Adrenal gland (tissue), 12 donors: ENCODE data around the gene PSMD3. TPM values are rescaled to one million over a fixed set of nuclear protein-coding genes. Genes with fewer than 3 reads are reported as not detected.
"Not testable (repeated sequence)": the region's sequence is repeated elsewhere in the genome, so short reads cannot be mapped to it uniquely, and the experiment has no call there.

Experiments used
- DNase-seq, 7 donors: peaks; one replicate each; pipeline ENCODE4 v3.0.0-alpha.2; 2019 to 2020
- H3K27ac ChIP-seq, 5 donors: fragments of 200-600 bp; sonication (generic) in 4 of 5; 1 replicate in 3 of 5; 2 replicates in 2 of 5; pipeline versions ENCODE4 v1.5.1 to v1.8.0; 2016 to 2020; ENCODE audit warnings: mild to moderate bottlenecking in 1 of 5
- H3K27me3 ChIP-seq: fragments of 200-600 bp; 2 replicates; pipeline ENCODE4 v1.8.0; 2021
- H3K36me3 ChIP-seq, 2 donors: fragments of 200-600 bp; replicated peaks in 1 of 2; 1 replicate in 1 of 2; 2 replicates in 1 of 2; pipeline versions ENCODE4 v1.5.1 to v1.8.0; 2018 to 2022
- H3K4me1 ChIP-seq, 2 donors: fragments of 200-600 bp; replicated peaks in 1 of 2; 1 replicate in 1 of 2; 2 replicates in 1 of 2; pipeline versions ENCODE4 v1.5.1 to v1.8.0; 2018 to 2021
- H3K4me3 ChIP-seq, 4 donors: fragments of 200-600 bp; sonication (generic) in 3 of 4; one replicate each; pipeline ENCODE4 v1.5.1; 2016 to 2018
- H3K9me3 ChIP-seq, 3 donors: fragments of 200-600 bp; sonication (generic) in 1 of 3; replicated peaks in 1 of 3; 1 replicate in 2 of 3; 2 replicates in 1 of 3; pipeline versions ENCODE4 v1.5.1 to v1.8.0; 2016 to 2021
- CTCF ChIP-seq, 6 experiments: fragments of 450-650 bp in 4 of 6; fragments of 200-600 bp in 2 of 6; sonication (generic) in 1 of 6; IDR thresholded peaks; 1 replicate in 5 of 6; 2 replicates in 1 of 6; pipeline versions ENCODE4 v1.5.1 to v1.8.0; 2016 to 2021; ENCODE audit warnings: antibody characterized with exemption in 6 of 6, mild to moderate bottlenecking in 2 of 6, moderate library complexity in 1 of 6
- POLR2A ChIP-seq, 2 donors: fragments of 450-650 bp; IDR thresholded peaks; one replicate each; pipeline ENCODE4 v1.6.1; 2017; ENCODE audit warnings: antibody characterized with exemption in 2 of 2, mild to moderate bottlenecking in 2 of 2, moderate library complexity in 1 of 2
- WGBS, 4 donors: extraction: QIAGEN DNeasy Blood & Tissue Kit in 2 of 4; methylation state at CpG; one replicate each; pipeline versions ENCODE4 v1.1.5 to v1.1.7; 2013 to 2017; 5-methylcytosine and 5-hydroxymethylcytosine counted together
- intact Hi-C, 2 donors: fragments of 100-400 bp; cut with DNase I; formaldehyde crosslinking; loops; one replicate each; pipeline versions ENCODE4 v1.14.1 to v1.15.0; 2022 to 2023
- polyA plus RNA-seq, 3 donors: library from polyadenylated mRNA; stranded (reverse); fragments of 200-250 nt in 2 of 3; fragments of 350-450 nt in 1 of 3; fragmentation: Illumina TruSeq in 1 of 3; extraction: RNeasy Lipid Tissue Mini Kit (QIAGEN cat#74804) in 1 of 3; gene quantifications; one replicate each; pipeline ENCODE4 v1.2.3, GENCODE V29; 2013 to 2014
- total RNA-seq, 9 donors: library from RNA; depleted of rRNA in 4 of 9; stranded (reverse); fragments of >200 nt in 4 of 9; fragments of 120-200 nt in 1 of 9; fragmentation: NEBNext Ultra II Directional in 1 of 9; extraction: Animal tissue kit (Norgen Biotek cat#: 25700) in 1 of 9; gene quantifications; one replicate each; pipeline versions ENCODE4 v1.1.0 to v1.2.4, GENCODE V29; 2013 to 2023
- donor health status: healthy with polysubstance abuse.
- donor health status: Bipolar disorder and iron deficiency.
- donor health status: DM: yes; HTN: yes; CAD: no.
- donor health status: DM: no; HTN: no; CAD: no.
- donor health status: DM: no; HTN: no; CAD: no.
- donor health status: DM: yes; HTN: yes; CAD: no.

Gene PSMD3
- total and polyA plus RNA-seq, 12 donors, result 42.8 to 123 (median 97.3) TPM

- H3K27me3 ChIP-seq, result no peaks in the 10 kb centered on the region
- intact Hi-C loops, result no loop called here
- no peaks in the 10 kb centered on the region for H3K36me3 ChIP-seq
- no peak overlapping the region for H3K27ac ChIP-seq
- H3K4me1 ChIP-seq, result no peaks in the 10 kb centered on the region
- WGBS, 4 donors, result 82 to 89% (median 87%) methylated on average over 6 of the region's 6 CpGs
- DNase-seq, result no peak
- no peak overlapping the region for H3K4me3 ChIP-seq
- no peaks in the 10 kb centered on the region for H3K9me3 ChIP-seq
- TF ChIP-seq CTCF (IDR thresholded peaks at IDR 0.05) (no peak), POLR2A (IDR thresholded peaks at IDR 0.05) (no peak)
Observed at GRCh38 chr17:40005520-40005919, 24.9 kb downstream of the PSMD3 start.

GRCh38 chr17:40010946-40011500, 30.4 kb downstream of the PSMD3 start:
- H3K27ac ChIP-seq, H3K36me3 ChIP-seq, DNase-seq, H3K27me3 ChIP-seq, H3K9me3 ChIP-seq, H3K4me3 ChIP-seq: not testable (repeated sequence)
- 95 to 97% (median 96%) methylated on average over 10 to 38 of the region's 38 CpGs for WGBS, 4 donors
- intact Hi-C loops, result loop anchor here in 1 of 2 donors (10.0 kb wide), 1 partner anchor 64 kb away; no protein-coding TSS in a partner anchor
- H3K4me1 ChIP-seq, result peaks cover 8 to 18% of the 10 kb centered on the region in 2 donors

GRCh38 chr17:40012017-40012647, 31.5 kb downstream of the PSMD3 start:
- H3K4me3 ChIP-seq, H3K27me3 ChIP-seq, H3K36me3 ChIP-seq, DNase-seq, H3K9me3 ChIP-seq, H3K27ac ChIP-seq: not testable (repeated sequence)
- peaks cover 8 to 21% of the 10 kb centered on the region in 2 donors for H3K4me1 ChIP-seq
- intact Hi-C loops, result loop anchor here in 1 of 2 donors (10.0 kb wide), 1 partner anchor 63 kb away; no protein-coding TSS in a partner anchor
- 78 to 86% (median 81%) methylated on average over 19 to 22 of the region's 22 CpGs for WGBS, 4 donors

DNA sequence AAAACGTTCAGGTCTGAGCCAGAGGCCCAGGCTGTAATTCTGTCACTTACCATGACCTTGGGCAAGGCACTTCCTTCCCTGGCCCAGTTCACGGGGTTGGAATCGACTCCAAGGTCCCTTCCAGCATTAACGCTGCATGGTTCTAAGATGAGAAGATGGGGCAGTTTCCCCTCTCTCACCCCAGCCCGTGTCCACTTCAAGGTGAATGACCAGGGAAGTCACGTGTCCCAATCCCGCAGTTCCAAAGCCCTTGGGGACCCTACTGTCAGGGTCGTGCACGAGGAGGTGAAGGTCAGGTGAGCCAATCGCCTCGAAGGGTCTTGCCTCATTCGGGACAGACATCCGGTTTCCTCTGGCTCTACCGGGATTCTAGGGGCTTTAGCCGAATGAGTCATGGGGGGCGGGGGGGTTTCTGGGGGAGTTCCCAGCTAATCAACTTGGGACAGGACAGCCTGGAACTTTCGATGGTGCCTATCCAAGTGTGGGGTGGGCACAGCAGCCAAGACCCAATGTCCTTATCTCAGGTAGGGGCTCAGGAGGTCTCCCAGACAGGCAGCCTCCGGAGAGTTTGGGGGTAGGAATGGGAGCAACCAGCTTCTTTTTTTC, 33.9 kb downstream of the PSMD3 start:
- H3K4me3 ChIP-seq, result no peak overlapping the region
- WGBS, 4 donors, result 21 to 41% (median 29%) methylated on average over 9 to 18 of the region's 18 CpGs
- intact Hi-C loops, result loop anchor here in 1 of 2 donors (10.0 kb wide), 1 partner anchor 60 kb away; no protein-coding TSS in a partner anchor
- DNase-seq, result peak; percentile 60 to 76 (median 66)
- peaks cover 23 to 39% of the 10 kb centered on the region in 2 donors for H3K4me1 ChIP-seq
- no peaks in the 10 kb centered on the region for H3K9me3 ChIP-seq
- no peak for TF ChIP-seq CTCF (IDR thresholded peaks at IDR 0.05)
- no peak for TF ChIP-seq POLR2A (IDR thresholded peaks at IDR 0.05)
- peak overlapping the region in 3 of 5 donors; percentile 80 to 87 (median 85) for H3K27ac ChIP-seq
- no peaks in the 10 kb centered on the region for H3K27me3 ChIP-seq
- no peaks in the 10 kb centered on the region for H3K36me3 ChIP-seq
